HEK293 (cell line): ENCODE measurements around the gene PPHLN1.

Source experiments
- GFI1B ChIP-seq: fragments of 450-650 bp; formaldehyde crosslinking; IDR thresholded peaks from 2 replicates; pipeline ENCODE4 v1.5.1; 2016; ENCODE audit warnings: missing biosample characterization, missing genetic modification characterization
- GLI2 ChIP-seq: fragments of 450-650 bp; formaldehyde crosslinking; IDR thresholded peaks from 2 replicates; pipeline ENCODE4; 2017; ENCODE audit warnings: missing biosample characterization, missing genetic modification characterization, low read depth, borderline replicate concordance
- KLF9 ChIP-seq: fragments of 450-650 bp; formaldehyde crosslinking; IDR thresholded peaks from 2 replicates; pipeline ENCODE4 v1.5.1; 2016; ENCODE audit warnings: missing biosample characterization, missing genetic modification characterization, low read depth
- OVOL3 ChIP-seq: fragments of 450-650 bp; formaldehyde crosslinking; IDR thresholded peaks from 2 replicates; pipeline ENCODE4 v1.5.1; 2016; ENCODE audit warnings: missing biosample characterization, missing genetic modification characterization
- SP2 ChIP-seq: fragments of 450-650 bp; formaldehyde crosslinking; IDR thresholded peaks from 2 replicates; pipeline ENCODE4 v1.5.1; 2016; ENCODE audit warnings: missing biosample characterization, missing genetic modification characterization
- ZBTB1 ChIP-seq: fragments of 450-650 bp; formaldehyde crosslinking; IDR thresholded peaks from 2 replicates; pipeline ENCODE4 v1.5.1; 2016; ENCODE audit warnings: missing biosample characterization, missing genetic modification characterization
- ZBTB7A ChIP-seq: fragments of 450-650 bp; formaldehyde crosslinking; IDR thresholded peaks from 2 replicates; pipeline ENCODE4 v1.5.1; 2016; ENCODE audit warnings: low read depth, missing biosample characterization, missing genetic modification characterization
- ZFP37 ChIP-seq: fragments of 450-650 bp; formaldehyde crosslinking; IDR thresholded peaks from 2 replicates; pipeline ENCODE4 v1.5.1; 2016; ENCODE audit warnings: missing biosample characterization, missing genetic modification characterization
- ZIC2 ChIP-seq: fragments of 450-650 bp; formaldehyde crosslinking; IDR thresholded peaks from 2 replicates; pipeline ENCODE4 v1.5.1; 2016; ENCODE audit warnings: missing biosample characterization, missing genetic modification characterization
- ZNF121 ChIP-seq: fragments of 450-650 bp; formaldehyde crosslinking; IDR thresholded peaks from 2 replicates; pipeline ENCODE4 v1.5.1; 2016; ENCODE audit warnings: missing biosample characterization, missing genetic modification characterization
- ZNF138 ChIP-seq: fragments of 450-650 bp; formaldehyde crosslinking; IDR thresholded peaks from 2 replicates; pipeline ENCODE4 v1.5.1; 2016; ENCODE audit warnings: missing biosample characterization, missing genetic modification characterization, borderline replicate concordance
- ZNF266 ChIP-seq: fragments of 450-650 bp; formaldehyde crosslinking; IDR thresholded peaks from 2 replicates; pipeline ENCODE4 v1.5.1; 2016; ENCODE audit warnings: missing biosample characterization, missing genetic modification characterization, low read depth
- ZNF292 ChIP-seq: fragments of 450-650 bp; formaldehyde crosslinking; IDR thresholded peaks from 2 replicates; pipeline ENCODE4 v1.5.1; 2016; ENCODE audit warnings: low read depth, missing biosample characterization, missing genetic modification characterization, borderline replicate concordance
- ZNF311 ChIP-seq: fragments of 450-650 bp; formaldehyde crosslinking; IDR thresholded peaks from 2 replicates; pipeline ENCODE4 v1.5.1; 2017; ENCODE audit warnings: missing biosample characterization, missing genetic modification characterization, borderline replicate concordance
- ZNF350 ChIP-seq: fragments of 450-650 bp; formaldehyde crosslinking; IDR thresholded peaks from 2 replicates; pipeline ENCODE4 v1.5.0; 2017; ENCODE audit warnings: missing biosample characterization, mild to moderate bottlenecking, missing genetic modification characterization
- ZNF529 ChIP-seq: fragments of 450-650 bp; formaldehyde crosslinking; IDR thresholded peaks from 2 replicates; pipeline ENCODE4 v1.5.1; 2017; ENCODE audit warnings: missing genetic modification characterization, missing biosample characterization; ENCODE audit not compliant: insufficient replicate concordance
- ZNF530 ChIP-seq: fragments of 450-650 bp; formaldehyde crosslinking; IDR thresholded peaks from 2 replicates; pipeline ENCODE4 v1.5.1; 2016; ENCODE audit warnings: low read depth, missing biosample characterization, missing genetic modification characterization
- ZNF677 ChIP-seq: fragments of 450-650 bp; IDR thresholded peaks from 2 replicates; pipeline ENCODE4 v1.5.0; 2018; ENCODE audit warnings: missing biosample characterization, mild to moderate bottlenecking, missing genetic modification characterization, moderate library complexity
- ZNF747 ChIP-seq: fragments of 450-650 bp; formaldehyde crosslinking; IDR thresholded peaks from 2 replicates; pipeline ENCODE4 v1.5.1; 2016; ENCODE audit warnings: missing biosample characterization, missing genetic modification characterization
- TF ChIP-seq, protein P1 (sequence below): fragments of 450-650 bp; formaldehyde crosslinking; IDR thresholded peaks from 2 replicates; pipeline ENCODE4 v1.5.1; 2016; ENCODE audit warnings: missing biosample characterization, missing genetic modification characterization
- TF ChIP-seq, protein P2 (sequence below): fragments of 450-650 bp; formaldehyde crosslinking; IDR thresholded peaks from 2 replicates; pipeline ENCODE4 v1.5.1; 2017; ENCODE audit warnings: missing biosample characterization, missing genetic modification characterization
- TF ChIP-seq, protein P3 (sequence below): fragments of 450-650 bp; formaldehyde crosslinking; IDR thresholded peaks from 2 replicates; pipeline ENCODE4 v1.5.1; 2016; ENCODE audit warnings: missing biosample characterization, missing genetic modification characterization
- TF ChIP-seq, protein P4 (sequence below): fragments of 450-650 bp; formaldehyde crosslinking; IDR thresholded peaks from 2 replicates; pipeline ENCODE4 v1.5.1; 2016; ENCODE audit warnings: missing biosample characterization, missing genetic modification characterization
- TF ChIP-seq, protein P5 (sequence below): fragments of 450-650 bp; formaldehyde crosslinking; IDR thresholded peaks from 2 replicates; pipeline ENCODE4 v1.5.1; 2016; ENCODE audit warnings: missing biosample characterization, missing genetic modification characterization
- TF ChIP-seq, protein P6 (sequence below): fragments of 450-650 bp; formaldehyde crosslinking; IDR thresholded peaks from 2 replicates; pipeline ENCODE4 v1.5.1; 2017; ENCODE audit warnings: missing biosample characterization, missing genetic modification characterization
- TF ChIP-seq, protein P7 (sequence below): fragments of 450-650 bp; formaldehyde crosslinking; optimal IDR thresholded peaks from 2 replicates; pipeline ENCODE3; 2016; ENCODE audit warnings: missing biosample characterization, mild to moderate bottlenecking, missing genetic modification characterization
- TF ChIP-seq, protein P8 (sequence below): fragments of 450-650 bp; formaldehyde crosslinking; IDR thresholded peaks from 2 replicates; pipeline ENCODE4 v1.5.1; 2016; ENCODE audit warnings: missing biosample characterization, missing genetic modification characterization

PPHLN1 gene

DNA sequence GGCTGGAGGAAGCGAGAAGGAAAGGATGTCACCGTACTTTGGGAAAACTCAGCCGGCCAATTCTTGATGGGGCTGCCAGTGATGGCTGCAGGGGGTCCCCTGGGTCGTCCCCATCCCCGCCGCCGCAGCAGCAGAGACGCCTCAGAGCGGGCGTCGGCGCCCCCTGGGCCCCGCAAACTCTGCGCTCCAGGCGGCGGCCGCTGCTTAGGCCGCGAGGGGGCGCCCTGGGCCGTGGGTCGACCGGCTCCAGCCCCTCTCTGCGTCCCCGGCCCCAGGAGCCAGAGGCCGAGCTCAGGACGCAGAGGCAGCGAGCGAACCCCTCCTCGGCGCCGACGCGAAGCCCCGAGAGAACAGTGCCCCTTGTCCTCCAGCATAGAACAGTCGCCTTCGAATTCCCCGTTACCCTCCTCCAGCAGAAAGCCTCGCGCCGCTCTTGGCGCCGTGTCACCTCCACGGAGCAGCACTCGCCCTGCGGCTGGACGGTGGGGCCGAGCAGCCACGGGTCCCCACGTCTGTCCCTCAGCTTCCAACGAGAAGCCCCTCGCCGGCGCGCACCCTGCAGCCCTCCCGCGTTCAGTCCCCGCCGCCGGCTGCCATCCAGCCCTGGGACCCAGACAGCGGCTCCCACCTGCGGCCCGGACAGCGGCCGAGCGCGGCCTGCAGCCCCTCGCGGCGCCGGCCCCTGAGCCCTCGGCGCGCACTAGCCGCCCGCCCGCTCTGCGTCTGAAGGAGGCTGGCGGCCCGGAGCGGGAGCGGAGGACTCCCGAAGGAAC is 157.0 kb downstream of the PPHLN1 start (continued):
- TF ChIP-seq ZNF138 (tag by site-specific recombination) (no peak), ZBTB7A (tag by site-specific recombination) (peak; percentile 76), OVOL3 (tag by site-specific recombination) (no peak), ZNF121 (tag by site-specific recombination) (no peak), ZNF677 (tag by site-specific recombination) (no peak), ZNF266 (no peak), ZNF350 (tag by site-specific recombination) (no peak), GLI2 (tag by site-specific recombination) (no peak), ZNF530 (tag by site-specific recombination) (no peak), ZBTB1 (tag by site-specific recombination) (no peak), ZNF311 (no peak), ZNF747 (tag by site-specific recombination) (no peak), KLF9 (tag by site-specific recombination) (no peak), ZNF529 (tag by site-specific recombination) (no peak), GFI1B (tag by site-specific recombination) (no peak), ZNF292 (tag by site-specific recombination) (no peak), ZIC2 (tag by site-specific recombination) (peak; percentile 63), ZFP37 (tag by site-specific recombination) (peak; percentile 75), SP2 (no peak)
- TF ChIP-seq, protein P1, sequence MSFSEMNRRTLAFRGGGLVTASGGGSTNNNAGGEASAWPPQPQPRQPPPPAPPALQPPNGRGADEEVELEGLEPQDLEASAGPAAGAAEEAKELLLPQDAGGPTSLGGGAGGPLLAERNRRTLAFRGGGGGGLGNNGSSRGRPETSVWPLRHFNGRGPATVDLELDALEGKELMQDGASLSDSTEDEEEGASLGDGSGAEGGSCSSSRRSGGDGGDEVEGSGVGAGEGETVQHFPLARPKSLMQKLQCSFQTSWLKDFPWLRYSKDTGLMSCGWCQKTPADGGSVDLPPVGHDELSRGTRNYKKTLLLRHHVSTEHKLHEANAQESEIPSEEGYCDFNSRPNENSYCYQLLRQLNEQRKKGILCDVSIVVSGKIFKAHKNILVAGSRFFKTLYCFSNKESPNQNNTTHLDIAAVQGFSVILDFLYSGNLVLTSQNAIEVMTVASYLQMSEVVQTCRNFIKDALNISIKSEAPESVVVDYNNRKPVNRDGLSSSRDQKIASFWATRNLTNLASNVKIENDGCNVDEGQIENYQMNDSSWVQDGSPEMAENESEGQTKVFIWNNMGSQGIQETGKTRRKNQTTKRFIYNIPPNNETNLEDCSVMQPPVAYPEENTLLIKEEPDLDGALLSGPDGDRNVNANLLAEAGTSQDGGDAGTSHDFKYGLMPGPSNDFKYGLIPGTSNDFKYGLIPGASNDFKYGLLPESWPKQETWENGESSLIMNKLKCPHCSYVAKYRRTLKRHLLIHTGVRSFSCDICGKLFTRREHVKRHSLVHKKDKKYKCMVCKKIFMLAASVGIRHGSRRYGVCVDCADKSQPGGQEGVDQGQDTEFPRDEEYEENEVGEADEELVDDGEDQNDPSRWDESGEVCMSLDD (tag by site-specific recombination): peak; percentile 89
- TF ChIP-seq, protein P2, sequence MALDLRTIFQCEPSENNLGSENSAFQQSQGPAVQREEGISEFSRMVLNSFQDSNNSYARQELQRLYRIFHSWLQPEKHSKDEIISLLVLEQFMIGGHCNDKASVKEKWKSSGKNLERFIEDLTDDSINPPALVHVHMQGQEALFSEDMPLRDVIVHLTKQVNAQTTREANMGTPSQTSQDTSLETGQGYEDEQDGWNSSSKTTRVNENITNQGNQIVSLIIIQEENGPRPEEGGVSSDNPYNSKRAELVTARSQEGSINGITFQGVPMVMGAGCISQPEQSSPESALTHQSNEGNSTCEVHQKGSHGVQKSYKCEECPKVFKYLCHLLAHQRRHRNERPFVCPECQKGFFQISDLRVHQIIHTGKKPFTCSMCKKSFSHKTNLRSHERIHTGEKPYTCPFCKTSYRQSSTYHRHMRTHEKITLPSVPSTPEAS (tag by site-specific recombination): no peak
- TF ChIP-seq, protein P3, sequence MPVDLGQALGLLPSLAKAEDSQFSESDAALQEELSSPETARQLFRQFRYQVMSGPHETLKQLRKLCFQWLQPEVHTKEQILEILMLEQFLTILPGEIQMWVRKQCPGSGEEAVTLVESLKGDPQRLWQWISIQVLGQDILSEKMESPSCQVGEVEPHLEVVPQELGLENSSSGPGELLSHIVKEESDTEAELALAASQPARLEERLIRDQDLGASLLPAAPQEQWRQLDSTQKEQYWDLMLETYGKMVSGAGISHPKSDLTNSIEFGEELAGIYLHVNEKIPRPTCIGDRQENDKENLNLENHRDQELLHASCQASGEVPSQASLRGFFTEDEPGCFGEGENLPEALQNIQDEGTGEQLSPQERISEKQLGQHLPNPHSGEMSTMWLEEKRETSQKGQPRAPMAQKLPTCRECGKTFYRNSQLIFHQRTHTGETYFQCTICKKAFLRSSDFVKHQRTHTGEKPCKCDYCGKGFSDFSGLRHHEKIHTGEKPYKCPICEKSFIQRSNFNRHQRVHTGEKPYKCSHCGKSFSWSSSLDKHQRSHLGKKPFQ (tag by site-specific recombination): no peak
- TF ChIP-seq, protein P4, sequence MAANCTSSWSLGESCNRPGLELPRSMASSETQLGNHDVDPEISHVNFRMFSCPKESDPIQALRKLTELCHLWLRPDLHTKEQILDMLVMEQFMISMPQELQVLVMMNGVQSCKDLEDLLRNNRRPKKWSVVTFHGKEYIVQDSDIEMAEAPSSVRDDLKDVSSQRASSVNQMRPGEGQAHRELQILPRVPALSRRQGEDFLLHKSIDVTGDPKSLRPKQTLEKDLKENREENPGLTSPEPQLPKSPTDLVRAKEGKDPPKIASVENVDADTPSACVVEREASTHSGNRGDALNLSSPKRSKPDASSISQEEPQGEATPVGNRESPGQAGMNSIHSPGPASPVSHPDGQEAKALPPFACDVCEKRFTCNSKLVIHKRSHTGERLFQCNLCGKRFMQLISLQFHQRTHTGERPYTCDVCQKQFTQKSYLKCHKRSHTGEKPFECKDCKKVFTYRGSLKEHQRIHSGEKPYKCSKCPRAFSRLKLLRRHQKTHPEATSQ: peak; percentile 77; the same call in 1 of the 2 replicates
- TF ChIP-seq, protein P5, sequence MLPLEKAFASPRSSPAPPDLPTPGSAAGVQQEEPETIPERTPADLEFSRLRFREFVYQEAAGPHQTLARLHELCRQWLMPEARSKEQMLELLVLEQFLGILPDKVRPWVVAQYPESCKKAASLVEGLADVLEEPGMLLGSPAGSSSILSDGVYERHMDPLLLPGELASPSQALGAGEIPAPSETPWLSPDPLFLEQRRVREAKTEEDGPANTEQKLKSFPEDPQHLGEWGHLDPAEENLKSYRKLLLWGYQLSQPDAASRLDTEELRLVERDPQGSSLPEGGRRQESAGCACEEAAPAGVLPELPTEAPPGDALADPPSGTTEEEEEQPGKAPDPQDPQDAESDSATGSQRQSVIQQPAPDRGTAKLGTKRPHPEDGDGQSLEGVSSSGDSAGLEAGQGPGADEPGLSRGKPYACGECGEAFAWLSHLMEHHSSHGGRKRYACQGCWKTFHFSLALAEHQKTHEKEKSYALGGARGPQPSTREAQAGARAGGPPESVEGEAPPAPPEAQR (tag by site-specific recombination): no peak
- TF ChIP-seq, protein P6, sequence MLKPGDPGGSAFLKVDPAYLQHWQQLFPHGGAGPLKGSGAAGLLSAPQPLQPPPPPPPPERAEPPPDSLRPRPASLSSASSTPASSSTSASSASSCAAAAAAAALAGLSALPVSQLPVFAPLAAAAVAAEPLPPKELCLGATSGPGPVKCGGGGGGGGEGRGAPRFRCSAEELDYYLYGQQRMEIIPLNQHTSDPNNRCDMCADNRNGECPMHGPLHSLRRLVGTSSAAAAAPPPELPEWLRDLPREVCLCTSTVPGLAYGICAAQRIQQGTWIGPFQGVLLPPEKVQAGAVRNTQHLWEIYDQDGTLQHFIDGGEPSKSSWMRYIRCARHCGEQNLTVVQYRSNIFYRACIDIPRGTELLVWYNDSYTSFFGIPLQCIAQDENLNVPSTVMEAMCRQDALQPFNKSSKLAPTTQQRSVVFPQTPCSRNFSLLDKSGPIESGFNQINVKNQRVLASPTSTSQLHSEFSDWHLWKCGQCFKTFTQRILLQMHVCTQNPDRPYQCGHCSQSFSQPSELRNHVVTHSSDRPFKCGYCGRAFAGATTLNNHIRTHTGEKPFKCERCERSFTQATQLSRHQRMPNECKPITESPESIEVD (tag by site-specific recombination): no peak
- TF ChIP-seq, protein P7, sequence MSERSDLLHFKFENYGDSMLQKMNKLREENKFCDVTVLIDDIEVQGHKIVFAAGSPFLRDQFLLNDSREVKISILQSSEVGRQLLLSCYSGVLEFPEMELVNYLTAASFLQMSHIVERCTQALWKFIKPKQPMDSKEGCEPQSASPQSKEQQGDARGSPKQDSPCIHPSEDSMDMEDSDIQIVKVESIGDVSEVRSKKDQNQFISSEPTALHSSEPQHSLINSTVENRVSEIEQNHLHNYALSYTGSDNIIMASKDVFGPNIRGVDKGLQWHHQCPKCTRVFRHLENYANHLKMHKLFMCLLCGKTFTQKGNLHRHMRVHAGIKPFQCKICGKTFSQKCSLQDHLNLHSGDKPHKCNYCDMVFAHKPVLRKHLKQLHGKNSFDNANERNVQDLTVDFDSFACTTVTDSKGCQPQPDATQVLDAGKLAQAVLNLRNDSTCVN (tag by site-specific recombination): peak; percentile 76
- TF ChIP-seq, protein P8, sequence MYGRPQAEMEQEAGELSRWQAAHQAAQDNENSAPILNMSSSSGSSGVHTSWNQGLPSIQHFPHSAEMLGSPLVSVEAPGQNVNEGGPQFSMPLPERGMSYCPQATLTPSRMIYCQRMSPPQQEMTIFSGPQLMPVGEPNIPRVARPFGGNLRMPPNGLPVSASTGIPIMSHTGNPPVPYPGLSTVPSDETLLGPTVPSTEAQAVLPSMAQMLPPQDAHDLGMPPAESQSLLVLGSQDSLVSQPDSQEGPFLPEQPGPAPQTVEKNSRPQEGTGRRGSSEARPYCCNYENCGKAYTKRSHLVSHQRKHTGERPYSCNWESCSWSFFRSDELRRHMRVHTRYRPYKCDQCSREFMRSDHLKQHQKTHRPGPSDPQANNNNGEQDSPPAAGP: peak; percentile 38; the same call in 1 of the 2 replicates
